ENCODE results near the gene CTRB1.

DNA sequence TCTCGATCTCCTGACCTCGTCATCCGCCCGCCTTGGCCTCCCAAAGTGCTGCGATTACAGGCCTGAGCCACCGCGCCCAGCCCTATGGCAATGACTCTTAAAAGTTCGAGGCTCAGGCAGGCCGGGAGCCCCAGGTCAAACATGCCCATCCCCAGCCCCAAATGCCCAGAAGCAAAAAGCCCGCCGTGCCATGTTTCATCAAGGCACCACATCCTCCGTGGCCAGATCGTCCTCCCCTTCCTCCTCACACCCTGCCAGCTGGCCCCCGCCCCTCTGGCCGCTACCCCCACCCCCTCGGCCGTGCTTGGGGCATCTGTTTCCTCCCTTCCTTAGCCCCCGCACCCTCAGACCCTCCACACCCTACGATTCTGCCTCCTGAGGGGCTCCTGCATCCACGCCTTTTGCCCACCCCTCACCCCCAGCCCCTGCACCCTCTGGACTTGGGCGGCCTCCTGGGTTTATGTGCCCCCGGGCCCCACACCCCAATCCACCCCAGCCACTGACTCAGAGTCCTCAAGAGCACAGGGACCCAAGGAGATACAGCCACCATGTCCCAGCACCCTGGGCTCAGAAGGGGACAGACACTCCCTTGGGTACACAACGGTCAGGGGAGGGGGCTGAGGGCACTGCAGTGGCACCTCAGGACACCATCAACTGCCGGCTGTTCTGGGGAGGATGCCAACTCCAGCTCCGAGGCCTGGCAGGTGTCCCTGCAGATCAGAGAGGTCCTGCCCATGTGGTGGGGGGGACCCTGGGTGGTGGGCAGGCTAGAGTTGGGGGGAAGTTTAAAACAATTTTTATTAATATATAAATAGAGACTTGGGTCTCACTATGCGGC is 7.1 kb downstream of the CTRB1 start:
- TF ChIP-seq, protein P1, sequence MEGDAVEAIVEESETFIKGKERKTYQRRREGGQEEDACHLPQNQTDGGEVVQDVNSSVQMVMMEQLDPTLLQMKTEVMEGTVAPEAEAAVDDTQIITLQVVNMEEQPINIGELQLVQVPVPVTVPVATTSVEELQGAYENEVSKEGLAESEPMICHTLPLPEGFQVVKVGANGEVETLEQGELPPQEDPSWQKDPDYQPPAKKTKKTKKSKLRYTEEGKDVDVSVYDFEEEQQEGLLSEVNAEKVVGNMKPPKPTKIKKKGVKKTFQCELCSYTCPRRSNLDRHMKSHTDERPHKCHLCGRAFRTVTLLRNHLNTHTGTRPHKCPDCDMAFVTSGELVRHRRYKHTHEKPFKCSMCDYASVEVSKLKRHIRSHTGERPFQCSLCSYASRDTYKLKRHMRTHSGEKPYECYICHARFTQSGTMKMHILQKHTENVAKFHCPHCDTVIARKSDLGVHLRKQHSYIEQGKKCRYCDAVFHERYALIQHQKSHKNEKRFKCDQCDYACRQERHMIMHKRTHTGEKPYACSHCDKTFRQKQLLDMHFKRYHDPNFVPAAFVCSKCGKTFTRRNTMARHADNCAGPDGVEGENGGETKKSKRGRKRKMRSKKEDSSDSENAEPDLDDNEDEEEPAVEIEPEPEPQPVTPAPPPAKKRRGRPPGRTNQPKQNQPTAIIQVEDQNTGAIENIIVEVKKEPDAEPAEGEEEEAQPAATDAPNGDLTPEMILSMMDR (IDR thresholded peaks at IDR 0.05): no peak
- no peak for TF ChIP-seq EP300 (IDR thresholded peaks at IDR 0.05)
- no peak for TF ChIP-seq POLR2A (IDR thresholded peaks at IDR 0.05)

Data from gastroesophageal sphincter (tissue), 3 donors.